K562 treated with DMSO at 1 percent for 48 hours (cell line): Measurements from ENCODE around the gene CNTN1. TPM values are rescaled to one million over a fixed set of nuclear protein-coding genes. Genes with fewer than 3 reads are reported as not detected.

Source experiments
- total RNA-seq: library from RNA; unstranded; fragments of 300-600 nt; gene quantifications from 2 replicates; pipeline ENCODE4 v1.2.3, GENCODE V29; 2022; ENCODE audit warnings: low replicate concordance; ENCODE audit errors: extremely low read depth

Gene CNTN1
- total RNA-seq: not detected in 2 replicates

DNA sequence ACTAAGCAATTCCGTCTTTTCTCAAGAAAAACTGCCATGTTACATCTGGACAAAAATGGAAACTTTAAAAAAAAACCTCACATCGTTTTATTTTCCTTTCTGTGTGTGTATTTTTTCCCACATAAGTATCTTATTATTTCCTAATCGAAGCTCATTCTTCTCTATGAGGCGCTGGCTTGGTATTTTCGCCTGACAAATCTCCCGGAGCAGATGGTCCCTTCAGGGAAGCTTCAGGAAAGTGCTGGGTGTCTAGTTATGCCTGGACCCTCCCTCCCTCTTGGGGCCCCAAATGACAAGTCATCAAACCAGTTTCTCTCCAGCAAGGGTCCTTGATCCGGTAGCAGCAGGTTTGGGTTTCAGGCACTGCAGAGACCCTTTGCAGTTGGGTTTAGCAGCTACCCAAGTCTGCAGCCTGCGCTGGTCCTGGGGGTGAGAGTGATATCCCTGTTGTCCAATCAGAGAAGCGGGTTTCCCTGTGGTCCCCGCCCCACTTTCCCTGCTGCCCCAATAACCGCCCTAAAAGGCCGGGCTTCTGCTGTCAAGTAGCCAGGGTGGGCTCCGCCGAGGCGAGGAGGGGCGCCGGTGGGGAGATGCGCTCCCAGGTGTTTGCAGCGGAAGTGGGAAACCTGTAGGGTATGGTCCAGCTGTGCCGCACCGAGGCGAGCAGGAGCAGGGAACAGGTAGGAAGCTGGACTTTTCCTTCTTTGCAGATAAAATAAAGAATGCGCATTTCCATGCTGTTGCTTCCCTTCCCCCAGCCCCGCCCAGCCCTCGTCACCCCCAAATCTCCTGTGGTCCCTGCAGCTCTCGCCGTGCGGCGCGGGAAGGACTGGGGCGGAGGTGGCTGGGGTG is at the start of gene CNTN1:
TSS of gene CNTN1 (plus strand) at position 527 of the 852 bp plus-strand sequence.

